Small intestine (tissue), 7 donors: Measurements from ENCODE around the gene KDM2B. TPM values are rescaled to one million over a fixed set of nuclear protein-coding genes. Genes with fewer than 3 reads are reported as not detected.

ENCODE experiments used
- DNase-seq, 2 donors: peaks; one replicate each; pipeline versions ENCODE4 v3.0.0 to v3.0.0-alpha.2; 2013
- FAIRE-seq: peaks from 2 replicates; lab custom pipeline; 2012; peaks lifted over from hg19 to GRCh38; lab: Jason Lieb, UNC
- H3K27ac ChIP-seq, 3 donors: one replicate each; pipeline ENCODE4 v1.5.1; 2013; ENCODE audit warnings: low read length in 2 of 3, mild to moderate bottlenecking in 2 of 3, control low read depth in 1 of 3, inconsistent platforms in 1 of 3, low read depth in 1 of 3, moderate library complexity in 1 of 3
- H3K27me3 ChIP-seq, 3 donors: one replicate each; pipeline ENCODE4 v1.6.1; 2013; ENCODE audit warnings: low read length in 3 of 3, inconsistent platforms in 1 of 3; ENCODE audit not compliant: control insufficient read depth in 3 of 3, insufficient read depth in 3 of 3
- H3K36me3 ChIP-seq, 3 donors: one replicate each; pipeline ENCODE4 v1.6.1; 2013; ENCODE audit warnings: low read length in 3 of 3, inconsistent platforms in 1 of 3, low read depth in 1 of 3, mild to moderate bottlenecking in 1 of 3, moderate library complexity in 1 of 3; ENCODE audit not compliant: control insufficient read depth in 3 of 3, insufficient read depth in 2 of 3
- H3K4me1 ChIP-seq, 3 donors: one replicate each; pipeline ENCODE4 v1.6.1; 2013; ENCODE audit warnings: low read length in 2 of 3, inconsistent platforms in 1 of 3, low read depth in 1 of 3, mild to moderate bottlenecking in 1 of 3, moderate library complexity in 1 of 3; ENCODE audit not compliant: control insufficient read depth in 3 of 3, insufficient read depth in 2 of 3
- H3K4me3 ChIP-seq, 3 donors: one replicate each; pipeline ENCODE4 v1.5.1; 2013; ENCODE audit warnings: low read length in 3 of 3, control low read depth in 1 of 3, inconsistent platforms in 1 of 3, low read depth in 1 of 3, mild to moderate bottlenecking in 1 of 3, moderate library complexity in 1 of 3
- H3K9me3 ChIP-seq, 2 donors: one replicate each; pipeline ENCODE4 v1.6.1; 2013; ENCODE audit warnings: low read depth in 1 of 2, low read length in 1 of 2; ENCODE audit not compliant: control insufficient read depth in 2 of 2, insufficient read depth in 1 of 2
- WGBS, 3 donors: extraction: QIAGEN DNeasy Blood & Tissue Kit; methylation state at CpG; one replicate each; pipeline ENCODE4 v1.1.7; 2013; 5-methylcytosine and 5-hydroxymethylcytosine counted together
- polyA plus RNA-seq, 4 donors: library from polyadenylated mRNA; stranded (reverse) in 3 of 4; unstranded in 1 of 4; fragments of 200-250 nt in 3 of 4; fragments of 120-200 nt in 1 of 4; gene quantifications; one replicate each; pipeline versions ENCODE4 v1.2.1 to v1.2.3, GENCODE V29; 2013
- donor health status: healthy with polysubstance abuse.
- donor health status: control.
- donor health status: control.
- donor health status: Bipolar disorder and iron deficiency.
- donor health status: healthy.

The KDM2B gene
- polyA plus RNA-seq, 4 donors: 7.6 to 16.0 (median 11.8) TPM

DNA sequence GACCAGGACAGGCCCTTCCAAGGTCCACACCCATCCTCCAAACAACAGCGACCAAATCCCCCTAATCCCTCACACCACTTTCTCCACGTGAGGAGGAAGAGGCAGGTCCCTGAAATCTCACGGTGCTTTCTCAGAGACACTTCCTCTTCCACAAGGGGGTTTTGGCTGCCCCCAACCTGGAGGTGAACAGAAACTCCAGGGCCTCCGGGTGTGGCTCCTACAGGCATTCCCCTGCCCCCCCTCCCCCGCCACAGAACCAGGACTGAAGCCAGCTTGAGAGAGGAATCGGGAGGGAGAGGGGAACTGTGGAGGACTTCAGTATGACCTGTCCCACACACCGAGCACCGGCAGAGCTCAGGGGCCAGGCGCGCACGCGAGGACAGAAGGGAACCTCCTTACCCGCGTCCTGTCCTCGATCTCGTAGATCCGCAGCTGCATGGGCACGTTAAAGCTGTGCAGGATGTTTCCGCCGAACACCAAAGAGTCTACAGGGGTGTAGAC is 60.2 kb downstream of the KDM2B start:
- H3K36me3 ChIP-seq: peaks cover 0 to 74% (median 0%) of the 10 kb centered on the region in 3 donors
- FAIRE-seq (no peak), DNase-seq (no peak)
- no peaks in the 10 kb centered on the region for H3K9me3 ChIP-seq
- no peaks in the 10 kb centered on the region for H3K27me3 ChIP-seq
- WGBS, 3 donors: 73 to 88% (median 84%) methylated on average over 20 of the region's 20 CpGs
- no peak overlapping the region for H3K27ac ChIP-seq
- H3K4me1 ChIP-seq: no peaks in the 10 kb centered on the region
- H3K4me3 ChIP-seq: no peak overlapping the region

DNA sequence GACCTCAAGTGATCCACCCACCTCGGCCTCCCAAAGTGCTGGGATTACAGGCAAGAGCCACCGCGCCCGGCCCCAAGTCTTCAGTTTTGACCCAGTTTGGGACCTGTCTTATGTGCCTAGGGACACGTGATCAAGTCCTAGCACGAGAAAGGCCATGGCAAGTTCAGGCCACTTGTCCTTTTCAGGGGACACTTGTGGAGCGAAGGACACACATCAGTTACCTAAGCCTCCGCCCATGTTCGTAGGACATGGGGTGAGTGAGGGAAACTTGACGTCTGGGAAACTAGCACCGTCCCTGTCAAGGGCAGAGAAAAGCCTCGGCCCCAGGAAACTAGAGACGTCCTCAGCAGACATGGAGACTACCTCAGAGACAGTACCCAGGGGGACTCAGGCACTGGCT is 60.7 kb downstream of the KDM2B start:
- DNase-seq (no peak), FAIRE-seq (no peak)
- Histone ChIP-seq H3K27me3 (no peaks in the 10 kb centered on the region), H3K9me3 (no peaks in the 10 kb centered on the region), H3K27ac (no peak overlapping the region), H3K36me3 (peaks cover 0 to 72% (median 0%) of the 10 kb centered on the region in 3 donors), H3K4me3 (no peak overlapping the region), H3K4me1 (no peaks in the 10 kb centered on the region)
- 86 to 93% (median 92%) methylated on average over 13 of the region's 13 CpGs for WGBS, 3 donors

DNA sequence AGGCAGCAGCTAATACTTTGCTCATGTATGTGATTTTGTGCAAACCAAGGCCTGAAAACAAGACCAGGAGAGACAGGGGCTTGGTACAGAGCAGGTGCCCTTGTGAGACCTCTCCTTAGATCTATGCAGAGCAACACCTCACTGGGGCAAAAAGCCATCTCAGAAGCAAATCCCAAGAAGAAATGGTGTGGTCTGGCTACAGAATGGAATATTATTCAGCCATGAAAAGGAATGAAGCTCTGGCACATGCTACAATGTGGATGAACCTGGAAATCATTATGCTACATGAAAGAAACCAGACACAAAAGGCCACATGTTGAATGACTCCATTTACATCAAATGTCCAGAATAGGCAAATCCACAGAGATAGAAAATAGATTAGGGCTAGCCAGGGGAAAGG is 61.6 kb downstream of the KDM2B start:
- Histone ChIP-seq H3K4me1 (no peaks in the 10 kb centered on the region), H3K9me3 (no peaks in the 10 kb centered on the region), H3K4me3 (no peak overlapping the region), H3K36me3 (peaks cover 0 to 64% (median 0%) of the 10 kb centered on the region in 3 donors), H3K27ac (no peak overlapping the region), H3K27me3 (no peaks in the 10 kb centered on the region)
- FAIRE-seq (no peak), DNase-seq (no peak)

DNA sequence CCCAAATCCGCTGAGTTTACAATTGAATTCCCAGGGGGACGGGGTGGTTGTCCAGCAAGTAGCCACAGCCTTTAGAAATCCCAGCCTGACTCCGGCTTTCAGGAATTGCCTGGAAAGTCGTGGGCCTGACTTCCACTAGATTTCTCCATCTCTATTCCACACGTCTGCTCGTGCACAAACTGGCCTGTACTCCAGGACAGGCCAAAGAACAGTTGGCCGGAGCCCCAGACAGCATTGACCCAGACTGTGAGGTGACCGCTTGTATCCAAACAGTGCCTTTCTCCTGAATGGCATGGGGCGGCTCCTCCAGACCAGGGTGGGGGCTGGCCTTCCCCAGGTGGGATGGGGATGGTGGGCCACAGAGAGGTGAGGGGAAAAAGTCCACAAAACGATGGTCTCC is 62.2 kb downstream of the KDM2B start:
- DNase-seq (no peak), FAIRE-seq (no peak)
- no peak overlapping the region for H3K4me3 ChIP-seq
- H3K27me3 ChIP-seq: no peaks in the 10 kb centered on the region
- H3K4me1 ChIP-seq: no peaks in the 10 kb centered on the region
- no peaks in the 10 kb centered on the region for H3K9me3 ChIP-seq
- H3K36me3 ChIP-seq: peaks cover 0 to 58% (median 0%) of the 10 kb centered on the region in 3 donors
- no peak overlapping the region for H3K27ac ChIP-seq
- WGBS, 3 donors: 92 to 93% (median 93%) methylated on average over 10 of the region's 10 CpGs

DNA sequence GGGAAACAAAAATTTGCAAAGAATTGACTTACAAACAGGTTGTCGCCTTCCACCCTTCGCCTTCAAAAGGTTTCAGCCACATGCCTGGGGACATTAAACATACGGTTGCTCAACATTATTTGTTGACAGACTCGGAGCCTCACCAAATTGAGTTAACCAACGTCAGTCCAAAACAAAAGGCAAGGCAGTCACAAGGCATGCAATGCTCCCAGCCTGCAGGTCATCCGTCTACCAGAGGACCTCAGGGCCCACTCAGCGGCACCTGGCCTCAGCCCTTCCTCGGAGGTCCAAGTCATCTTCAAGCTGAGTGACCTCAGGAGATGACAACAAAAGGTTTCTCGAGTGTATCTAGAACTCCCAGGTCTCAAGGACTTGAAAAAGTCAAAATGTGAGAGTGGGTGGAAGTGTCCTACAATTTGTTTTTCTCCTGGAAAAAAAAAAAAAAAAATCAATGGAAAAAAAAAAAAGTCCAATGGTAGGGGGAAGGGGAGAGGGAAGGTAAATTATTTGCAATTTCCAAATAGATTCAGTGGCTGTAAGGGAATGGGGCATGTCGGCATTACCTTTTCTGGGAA is 64.3 kb downstream of the KDM2B start:
- DNase-seq (no peak), FAIRE-seq (no peak)
- Histone ChIP-seq H3K4me3 (no peak overlapping the region), H3K9me3 (no peaks in the 10 kb centered on the region), H3K4me1 (peaks cover 0 to 4% (median 0%) of the 10 kb centered on the region in 3 donors), H3K27ac (no peak overlapping the region), H3K27me3 (no peaks in the 10 kb centered on the region), H3K36me3 (peaks cover 0 to 64% (median 0%) of the 10 kb centered on the region in 3 donors)
- WGBS, 3 donors: 92 to 94% (median 93%) methylated on average over 10 of the region's 10 CpGs

DNA sequence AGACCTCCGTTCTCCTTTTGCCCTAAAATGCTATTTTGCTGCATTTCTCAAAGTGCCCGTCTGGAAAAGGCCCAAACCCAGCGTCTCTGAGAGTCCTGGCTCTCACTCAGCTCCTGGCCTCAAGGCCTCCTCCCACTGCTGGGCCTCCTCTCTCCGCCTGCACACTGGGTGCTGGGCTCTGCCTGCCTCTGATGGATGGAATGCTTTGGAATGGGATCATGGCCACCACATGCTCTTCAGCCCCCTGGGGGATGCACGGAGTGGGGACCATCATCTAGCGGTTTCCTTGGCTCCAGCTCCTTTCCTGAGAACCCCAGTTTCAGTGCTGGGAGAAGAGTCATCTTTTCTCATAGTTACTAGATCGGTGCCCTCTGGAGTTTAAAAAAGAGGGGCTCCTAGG is 65.2 kb downstream of the KDM2B start:
- Histone ChIP-seq H3K4me3 (no peak overlapping the region), H3K9me3 (no peaks in the 10 kb centered on the region), H3K27me3 (no peaks in the 10 kb centered on the region), H3K36me3 (peaks cover 0 to 62% (median 0%) of the 10 kb centered on the region in 3 donors), H3K27ac (no peak overlapping the region), H3K4me1 (peaks cover 0 to 4% (median 0%) of the 10 kb centered on the region in 3 donors)
- 86 to 94% (median 93%) methylated on average over 7 of the region's 7 CpGs for WGBS, 3 donors
- FAIRE-seq (no peak), DNase-seq (no peak)

DNA sequence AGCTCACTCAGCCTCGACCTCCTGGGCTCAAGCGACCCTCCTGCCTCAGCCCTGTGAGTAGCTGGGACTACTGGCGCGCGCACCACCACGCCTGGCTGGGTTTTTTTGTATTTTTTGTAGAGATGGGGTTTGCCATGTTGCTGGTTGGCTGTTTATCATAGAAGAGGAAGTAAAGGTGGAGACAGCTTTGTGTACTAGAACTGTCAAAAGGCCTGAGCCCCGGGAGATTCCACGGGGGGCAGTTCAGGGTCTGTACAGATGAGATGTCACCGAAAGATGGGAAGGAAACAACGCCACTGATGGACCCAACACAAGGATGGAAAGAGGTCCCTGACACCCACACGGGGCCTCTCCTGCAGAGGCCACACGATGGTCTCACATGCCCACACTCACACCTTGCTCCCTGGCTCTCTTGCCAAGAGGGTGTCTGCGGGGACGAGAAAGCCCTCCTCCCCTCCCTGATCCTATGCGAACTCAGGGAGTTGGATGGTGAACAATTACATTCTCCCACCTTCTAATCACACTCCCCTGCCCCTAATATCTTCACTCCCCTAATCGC is 66.6 kb downstream of the KDM2B start:
- FAIRE-seq: no peak
- Histone ChIP-seq H3K4me1 (peaks cover 0 to 4% (median 0%) of the 10 kb centered on the region in 3 donors), H3K36me3 (peaks cover 0 to 66% (median 0%) of the 10 kb centered on the region in 3 donors), H3K4me3 (no peak overlapping the region), H3K9me3 (no peaks in the 10 kb centered on the region), H3K27ac (no peak overlapping the region), H3K27me3 (no peaks in the 10 kb centered on the region)
- WGBS, 3 donors: 64 to 69% (median 69%) methylated on average over 16 of the region's 16 CpGs
- DNase-seq: no peak

DNA sequence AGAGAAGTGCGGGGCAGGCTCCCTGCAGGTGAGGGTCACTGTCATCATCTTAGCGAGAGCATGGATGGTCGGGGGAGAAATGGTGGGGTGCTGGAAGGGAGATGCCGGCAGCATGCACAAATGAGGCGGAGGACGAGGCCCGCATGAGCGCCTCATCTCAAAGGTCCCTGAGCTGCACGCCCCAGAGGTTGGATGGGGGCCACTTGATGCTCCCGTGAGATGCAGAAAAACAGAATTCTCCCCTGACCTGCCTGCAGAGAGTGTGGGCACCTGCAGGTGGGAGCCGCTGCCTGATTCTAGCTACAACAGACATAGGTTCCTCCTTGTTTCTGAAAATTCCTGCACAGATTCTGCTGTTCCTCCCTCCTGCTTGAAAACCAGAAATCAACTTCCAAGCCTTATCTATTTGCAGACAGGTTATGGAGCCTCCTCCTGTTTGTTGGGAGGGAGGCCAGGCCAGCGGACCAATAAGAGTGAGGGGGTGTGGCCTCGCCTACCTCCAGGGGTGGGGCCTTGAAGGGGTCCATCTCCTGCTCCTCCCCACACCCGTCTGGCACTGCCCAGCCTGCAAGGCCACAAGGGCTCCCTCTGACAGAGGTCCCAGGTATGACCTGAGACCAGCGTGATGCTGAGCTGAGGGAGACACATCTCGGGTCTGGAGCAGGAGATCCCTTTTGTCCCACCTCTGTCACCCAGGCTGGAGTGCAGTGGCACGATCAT is 67.2 kb downstream of the KDM2B start:
- Histone ChIP-seq H3K27ac (no peak overlapping the region), H3K36me3 (peaks cover 0 to 64% (median 0%) of the 10 kb centered on the region in 3 donors), H3K27me3 (no peaks in the 10 kb centered on the region), H3K4me1 (peaks cover 0 to 4% (median 0%) of the 10 kb centered on the region in 3 donors), H3K9me3 (no peaks in the 10 kb centered on the region), H3K4me3 (no peak overlapping the region)
- FAIRE-seq: no peak
- WGBS, 3 donors: 74 to 80% (median 78%) methylated on average over 17 of the region's 17 CpGs
- peak; percentile 51 to 56 for DNase-seq
